ENCODE data around the gene MGAT2.
"Not testable (repeated sequence)": the region's sequence is repeated elsewhere in the genome, so short reads cannot be mapped to it uniquely, and the experiment has no call there.

The MGAT2 gene

DNA sequence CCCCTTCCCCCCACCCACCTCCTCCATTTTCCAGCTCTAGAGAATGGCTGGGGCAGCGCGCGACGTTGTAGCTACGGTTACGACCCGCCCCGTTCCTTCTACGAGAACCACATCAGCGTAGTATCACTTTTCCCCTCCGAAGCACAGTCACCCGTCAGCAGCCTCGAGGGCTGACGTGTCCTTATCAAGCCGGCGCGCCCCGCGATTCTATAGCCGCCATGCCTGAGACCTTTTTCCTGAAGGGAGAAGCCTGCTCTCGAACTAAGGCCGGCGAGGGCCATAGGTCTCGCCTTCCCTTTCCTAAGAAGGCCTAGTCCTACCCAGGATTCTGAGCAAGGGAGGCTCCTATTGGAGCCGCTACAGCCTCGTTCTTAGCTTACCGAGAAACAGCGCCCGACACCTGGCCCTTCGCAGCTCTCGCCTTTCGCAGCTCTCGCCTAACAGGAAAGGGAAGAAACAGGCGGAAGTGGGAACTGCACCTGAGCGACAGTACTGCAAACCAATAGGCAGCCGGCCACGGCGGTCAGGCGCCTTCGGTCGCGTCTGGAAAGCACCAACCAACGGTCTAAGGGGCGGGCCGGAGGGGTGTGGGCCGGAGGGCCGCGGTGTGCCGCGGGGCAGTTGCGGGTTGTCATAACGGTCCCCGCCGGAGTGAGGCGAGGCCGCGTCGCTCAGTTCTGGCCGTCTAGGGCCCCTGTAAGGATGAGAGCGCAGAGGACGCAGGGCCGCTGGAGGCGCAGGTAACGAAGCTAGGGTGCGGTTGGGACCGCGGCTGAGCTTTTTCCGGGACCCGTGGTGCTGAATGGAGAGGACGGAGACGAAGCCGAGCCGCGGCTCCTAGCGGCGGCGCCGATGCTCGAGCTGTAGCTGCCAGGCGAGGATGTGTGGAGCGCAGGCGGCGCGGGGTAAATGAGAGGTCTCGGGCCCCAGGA is at the start of gene MGAT2, which contains the start of gene RPL36AL:
TSS of gene MGAT2 (plus strand) at position 618 of the 932 bp plus-strand sequence. CDS start 470 bp downstream, outside the sequence.
TSS of gene RPL36AL (minus strand) at position 445 of the 932 bp plus-strand sequence. CDS start 1,522 bp downstream, outside the sequence.
- DNase-seq, result peak; percentile 97 to 98

GRCh38 chr14:49574038-49574437 is 46.6 kb upstream of the MGAT2 start:
- DNase-seq, result no peak

GRCh38 chr14:49578141-49578540 is 42.5 kb upstream of the MGAT2 start:
- DNase-seq, result no peak

GRCh38 chr14:49579841-49580240 is 40.8 kb upstream of the MGAT2 start:
- DNase-seq, result no peak

- DNase-seq, result no peak
Observed at GRCh38 chr14:49581209-49582112, 39.1 kb upstream of the MGAT2 start.

GRCh38 chr14:49582113-49582977 is 38.3 kb upstream of the MGAT2 start:
- no peak for DNase-seq

- no peak for DNase-seq
Observed at GRCh38 chr14:49583629-49584028, 37.0 kb upstream of the MGAT2 start.

DNA sequence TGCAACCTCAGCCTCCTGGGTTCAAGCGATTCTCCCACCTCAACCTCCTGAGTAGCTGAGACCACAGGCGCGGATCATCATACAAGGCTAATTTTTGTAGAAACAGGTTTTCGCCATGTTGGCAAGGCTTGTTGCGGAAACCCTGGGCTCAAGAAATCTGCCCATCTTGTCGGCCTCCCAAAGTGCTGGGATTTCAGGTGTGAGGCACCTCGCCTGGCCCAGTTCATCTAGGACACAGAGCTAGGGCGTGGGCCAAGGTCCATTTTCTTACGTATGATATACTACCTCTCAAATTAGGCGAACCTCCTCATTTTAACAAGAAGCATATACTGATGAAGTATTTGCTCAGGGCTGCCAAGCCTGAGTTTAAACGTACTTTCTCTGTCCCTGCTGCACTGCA is 36.5 kb upstream of the MGAT2 start:
- DNase-seq, result no peak

GRCh38 chr14:49584981-49585640 is 35.5 kb upstream of the MGAT2 start:
- DNase-seq, result not testable (repeated sequence)

GRCh38 chr14:49585803-49586672 is 34.6 kb upstream of the MGAT2 start, which contains the start of gene RPS29:
RPS29 (minus strand) TSS chr14:49586380; CDS start chr14:49586346, 34 bp downstream.
- peak; percentile 94 for DNase-seq

GRCh38 chr14:49586673-49587460 is 33.7 kb upstream of the MGAT2 start:
- DNase-seq, result peak in 1 of 2 donors; percentile 64

DNA sequence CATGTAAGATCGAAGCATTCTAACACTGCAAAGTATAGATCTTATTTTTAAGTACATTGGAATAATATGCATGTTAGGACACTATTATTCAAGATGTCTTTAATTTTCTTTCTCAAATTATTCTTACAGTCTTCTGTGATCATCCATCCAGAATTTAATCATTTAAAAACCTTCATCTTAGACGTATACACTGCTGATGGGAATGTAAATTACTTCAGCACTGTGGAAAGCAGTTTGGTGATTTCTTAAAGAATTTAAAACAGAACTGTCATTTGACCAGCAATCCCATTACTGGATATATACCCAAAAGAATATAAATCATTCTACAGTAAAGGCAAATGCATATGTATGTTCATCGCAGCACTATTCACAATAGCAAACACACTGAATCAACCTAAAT is 31.2 kb upstream of the MGAT2 start:
- DNase-seq, result no peak

GRCh38 chr14:49593016-49593415 is 27.6 kb upstream of the MGAT2 start:
- no peak for DNase-seq

DNA sequence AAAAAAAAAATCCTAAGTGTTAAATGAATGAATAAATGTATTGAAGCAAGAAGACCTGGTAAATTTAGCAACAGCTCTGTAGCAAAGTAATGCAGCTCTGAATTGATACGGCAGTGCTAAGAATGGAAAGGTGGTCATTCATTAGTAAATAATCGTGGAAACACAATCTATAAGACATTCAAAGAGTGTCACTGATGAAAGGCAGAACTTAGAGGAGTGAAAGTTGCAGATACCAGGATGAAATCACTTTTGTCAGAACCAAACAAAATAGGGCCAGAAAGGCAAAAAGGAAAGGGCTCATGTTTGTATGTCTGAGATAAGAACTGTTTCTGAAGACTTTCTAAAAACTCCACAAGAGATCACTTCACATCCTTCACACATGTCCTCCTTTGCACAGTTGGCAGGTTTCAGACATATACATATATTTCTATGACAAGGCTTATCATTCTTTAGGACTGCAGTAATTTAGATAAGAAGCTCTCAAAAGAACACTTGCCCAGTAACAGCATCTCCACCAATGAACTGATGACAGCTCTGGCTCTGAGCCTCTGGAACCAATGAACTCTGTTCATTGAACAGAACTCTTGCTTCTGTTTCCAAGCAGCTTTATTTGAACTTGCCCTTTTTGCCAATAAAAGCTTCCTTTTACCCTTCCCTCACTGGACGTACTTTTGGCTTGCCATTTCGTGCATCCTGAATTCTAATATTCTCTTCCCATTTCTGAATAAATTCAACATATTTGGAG is 26.1 kb upstream of the MGAT2 start:
- no peak for DNase-seq

- no peak for DNase-seq
Observed at GRCh38 chr14:49598189-49598484, 22.5 kb upstream of the MGAT2 start.

GRCh38 chr14:49598485-49599300 is 21.9 kb upstream of the MGAT2 start, which contains the start of gene LRR1:
LRR1 (plus strand) TSS chr14:49598940; CDS start chr14:49599021, 81 bp downstream.
- DNase-seq, result peak; percentile 63 to 78

GRCh38 chr14:49607583-49607982 is 13.0 kb upstream of the MGAT2 start:
- DNase-seq, result no peak

GRCh38 chr14:49612251-49612650 is 8.3 kb upstream of the MGAT2 start:
- no peak for DNase-seq
